ENCODE measurements around the gene PLCB4.

DNA sequence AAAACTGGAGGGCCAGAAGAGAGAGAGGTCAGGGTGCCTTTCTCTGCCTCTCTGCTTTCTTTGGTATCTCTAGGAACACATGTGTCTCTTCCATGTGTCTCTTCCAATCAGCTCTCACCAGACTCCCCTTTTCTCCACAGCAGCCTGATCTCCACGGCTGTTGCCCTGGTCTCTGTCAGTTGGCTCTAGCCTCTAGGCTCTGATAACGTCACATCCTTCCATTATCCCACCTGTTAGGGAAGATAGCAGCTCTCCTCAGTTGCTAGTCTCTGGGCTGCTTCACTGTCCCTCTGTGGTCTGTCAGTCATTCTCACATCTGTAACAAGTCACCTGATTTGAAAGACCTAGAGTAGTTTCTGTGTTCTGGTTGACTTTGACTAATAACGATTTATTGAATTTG, 80.2 kb downstream of the PLCB4 start:
- TF ChIP-seq, protein P1, sequence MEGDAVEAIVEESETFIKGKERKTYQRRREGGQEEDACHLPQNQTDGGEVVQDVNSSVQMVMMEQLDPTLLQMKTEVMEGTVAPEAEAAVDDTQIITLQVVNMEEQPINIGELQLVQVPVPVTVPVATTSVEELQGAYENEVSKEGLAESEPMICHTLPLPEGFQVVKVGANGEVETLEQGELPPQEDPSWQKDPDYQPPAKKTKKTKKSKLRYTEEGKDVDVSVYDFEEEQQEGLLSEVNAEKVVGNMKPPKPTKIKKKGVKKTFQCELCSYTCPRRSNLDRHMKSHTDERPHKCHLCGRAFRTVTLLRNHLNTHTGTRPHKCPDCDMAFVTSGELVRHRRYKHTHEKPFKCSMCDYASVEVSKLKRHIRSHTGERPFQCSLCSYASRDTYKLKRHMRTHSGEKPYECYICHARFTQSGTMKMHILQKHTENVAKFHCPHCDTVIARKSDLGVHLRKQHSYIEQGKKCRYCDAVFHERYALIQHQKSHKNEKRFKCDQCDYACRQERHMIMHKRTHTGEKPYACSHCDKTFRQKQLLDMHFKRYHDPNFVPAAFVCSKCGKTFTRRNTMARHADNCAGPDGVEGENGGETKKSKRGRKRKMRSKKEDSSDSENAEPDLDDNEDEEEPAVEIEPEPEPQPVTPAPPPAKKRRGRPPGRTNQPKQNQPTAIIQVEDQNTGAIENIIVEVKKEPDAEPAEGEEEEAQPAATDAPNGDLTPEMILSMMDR (IDR thresholded peaks at IDR 0.05) = no peak
- TF ChIP-seq POLR2A (IDR thresholded peaks at IDR 0.05) = no peak
